Nephron progenitor cell (in vitro differentiated cells): ENCODE data around the gene PTPRR.

Source experiments
- DNase-seq: peaks from one replicate; pipeline ENCODE4 v3.0.0; 2021
- H3K27ac Mint-ChIP-seq: 2 replicates; pipeline ENCODE4 v1.8.0; 2021; ENCODE audit warnings: mild to moderate bottlenecking, moderate library complexity, mixed read lengths
- H3K27me3 Mint-ChIP-seq: 2 replicates; pipeline ENCODE4 v1.8.0; 2021; ENCODE audit warnings: mild to moderate bottlenecking, low read depth, mixed read lengths; ENCODE audit not compliant: poor library complexity
- H3K36me3 Mint-ChIP-seq: 2 replicates; pipeline ENCODE4 v1.8.0; 2021; ENCODE audit warnings: low read depth, mixed read lengths
- H3K4me1 Mint-ChIP-seq: 2 replicates; pipeline ENCODE4 v1.8.0; 2021; ENCODE audit warnings: mixed read lengths
- H3K4me3 Mint-ChIP-seq: 2 replicates; pipeline ENCODE4 v1.8.0; 2021; ENCODE audit warnings: mild to moderate bottlenecking, moderate library complexity, mixed read lengths
- H3K9me3 Mint-ChIP-seq: 2 replicates; pipeline ENCODE4 v1.8.0; 2021; ENCODE audit warnings: mild to moderate bottlenecking, moderate library complexity, mixed read lengths
- CTCF ChIP-seq: fragments of 200-600 bp; sonication (generic); IDR thresholded peaks from 2 replicates; pipeline ENCODE4 v1.5.0; 2021; ENCODE audit warnings: antibody characterized with exemption

PTPRR gene

DNA sequence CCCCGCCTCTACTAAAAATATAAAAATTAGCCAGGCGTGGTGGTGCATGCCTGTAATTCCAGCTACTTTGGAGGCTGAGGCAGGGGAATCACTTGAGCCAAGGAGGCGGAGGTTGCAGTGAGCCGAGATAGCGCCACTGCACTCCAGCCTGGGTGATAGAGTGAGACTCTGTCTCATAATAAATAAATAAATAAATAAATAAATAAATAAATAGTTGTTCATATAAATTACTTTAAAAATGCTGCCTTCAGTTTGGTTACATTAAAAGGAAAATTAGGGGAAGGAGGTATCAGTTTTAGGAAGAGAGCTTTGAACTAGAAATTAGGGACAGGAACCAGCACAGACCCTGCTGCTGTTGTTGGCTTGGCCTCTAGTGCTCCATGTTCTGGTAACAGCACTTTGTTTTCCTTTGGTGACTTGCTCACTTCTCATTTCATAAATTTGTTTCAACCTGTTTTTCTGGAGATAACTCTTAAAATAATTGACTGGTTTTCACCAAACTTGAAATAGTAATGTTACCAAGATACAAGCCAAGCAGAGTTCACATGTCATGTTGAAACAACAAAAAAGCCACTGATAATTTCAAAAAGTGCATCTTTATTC lies 260.4 kb downstream of the PTPRR start:
- no peak for DNase-seq
- Mint-ChIP-seq H3K27me3 (peaks cover 4% of the 10 kb centered on the region), H3K4me1 (no peaks in the 10 kb centered on the region), H3K36me3 (no peaks in the 10 kb centered on the region), H3K4me3 (no peak overlapping the region), H3K9me3 (no peaks in the 10 kb centered on the region), H3K27ac (no peak overlapping the region)
- no peak for TF ChIP-seq CTCF

DNA sequence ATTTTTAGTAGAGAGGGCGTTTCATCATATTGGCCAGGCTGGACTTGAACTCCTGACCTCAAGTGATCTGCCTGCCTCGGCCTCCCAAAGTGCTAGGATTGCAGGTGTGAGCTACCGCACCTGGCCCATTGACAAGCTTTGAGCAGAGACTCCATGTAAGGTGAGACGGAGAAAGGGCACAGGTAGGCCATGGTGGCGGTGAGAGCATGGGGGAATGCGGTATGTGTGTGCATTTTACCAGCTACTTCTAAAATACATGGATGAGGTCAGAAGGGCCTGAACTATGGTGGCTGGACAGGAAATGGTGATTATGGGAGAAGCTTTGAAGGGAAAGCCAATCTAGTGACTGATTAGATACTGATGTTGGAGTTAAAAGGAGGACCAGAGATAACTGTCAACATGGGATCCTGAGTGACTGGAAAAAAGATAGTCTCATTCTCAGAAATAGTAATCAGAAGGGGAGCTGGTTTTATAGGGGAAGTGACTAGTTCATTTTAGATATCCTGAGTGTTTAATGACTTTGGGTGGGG lies 261.4 kb downstream of the PTPRR start:
- no peak overlapping the region for H3K27ac Mint-ChIP-seq
- H3K4me1 Mint-ChIP-seq = no peaks in the 10 kb centered on the region
- no peak overlapping the region for H3K4me3 Mint-ChIP-seq
- no peaks in the 10 kb centered on the region for H3K36me3 Mint-ChIP-seq
- no peaks in the 10 kb centered on the region for H3K9me3 Mint-ChIP-seq
- peaks cover 4% of the 10 kb centered on the region for H3K27me3 Mint-ChIP-seq
- no peak for DNase-seq
- TF ChIP-seq CTCF = no peak

- Mint-ChIP-seq H3K4me1 (peaks cover 3% of the 10 kb centered on the region), H3K9me3 (no peaks in the 10 kb centered on the region), H3K4me3 (no peak overlapping the region), H3K36me3 (no peaks in the 10 kb centered on the region), H3K27me3 (peaks cover 6% of the 10 kb centered on the region), H3K27ac (no peak overlapping the region)
- no peak for DNase-seq
- TF ChIP-seq CTCF = no peak
Measured at GRCh38 chr12:70657616-70658286, 262.8 kb downstream of the PTPRR start.

DNA sequence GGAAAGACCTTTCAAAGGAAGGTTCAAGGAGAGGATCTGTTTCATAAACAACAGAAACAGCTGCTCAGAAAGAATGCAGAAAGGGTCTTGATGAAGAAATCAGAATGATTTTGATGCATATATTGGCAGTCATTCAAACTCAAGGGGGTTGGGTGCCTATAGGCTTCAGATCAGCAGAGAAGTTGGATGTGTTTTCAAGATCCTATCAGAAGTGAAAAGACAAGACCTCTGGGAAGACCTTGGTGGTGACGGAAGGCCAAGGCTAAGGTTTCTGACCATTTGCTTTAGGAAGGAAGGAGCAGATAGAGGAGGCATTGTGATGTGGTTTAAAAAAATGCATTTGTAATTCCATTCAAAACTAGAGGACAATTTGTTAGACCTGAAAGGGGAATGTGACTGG lies 268.1 kb downstream of the PTPRR start:
- no peak for DNase-seq
- Mint-ChIP-seq H3K36me3 (no peaks in the 10 kb centered on the region), H3K9me3 (no peaks in the 10 kb centered on the region)

DNA sequence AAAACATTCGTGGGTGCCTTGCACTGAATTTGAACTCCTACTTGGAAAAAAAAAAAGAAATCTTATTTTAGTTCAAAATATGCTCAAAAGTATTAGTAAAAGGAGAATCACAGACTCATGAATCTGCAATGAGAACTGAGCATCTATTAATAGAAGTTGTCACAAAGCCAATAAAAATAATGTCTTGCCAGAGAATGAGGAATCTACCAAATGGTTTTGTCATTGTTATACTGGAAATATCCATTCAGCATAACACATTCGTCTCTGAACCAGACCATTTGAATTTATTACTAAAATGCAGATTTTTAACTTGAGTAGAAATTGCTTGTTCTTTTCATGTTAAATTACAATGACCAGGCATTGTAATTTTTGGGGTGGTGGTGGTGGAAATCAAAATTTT lies 271.7 kb downstream of the PTPRR start:
- Mint-ChIP-seq H3K4me1 (peaks cover 7% of the 10 kb centered on the region), H3K9me3 (no peaks in the 10 kb centered on the region), H3K36me3 (no peaks in the 10 kb centered on the region), H3K27ac (no peak overlapping the region), H3K4me3 (no peak overlapping the region), H3K27me3 (peaks cover 12% of the 10 kb centered on the region)
- no peak for TF ChIP-seq CTCF
- no peak for DNase-seq

More for the DNA sequence above, 268.1 kb downstream of the PTPRR start:
- TF ChIP-seq CTCF = no peak
- Mint-ChIP-seq H3K27ac (no peak overlapping the region), H3K4me3 (no peak overlapping the region), H3K4me1 (peaks cover 7% of the 10 kb centered on the region), H3K27me3 (peaks cover 12% of the 10 kb centered on the region)

DNA sequence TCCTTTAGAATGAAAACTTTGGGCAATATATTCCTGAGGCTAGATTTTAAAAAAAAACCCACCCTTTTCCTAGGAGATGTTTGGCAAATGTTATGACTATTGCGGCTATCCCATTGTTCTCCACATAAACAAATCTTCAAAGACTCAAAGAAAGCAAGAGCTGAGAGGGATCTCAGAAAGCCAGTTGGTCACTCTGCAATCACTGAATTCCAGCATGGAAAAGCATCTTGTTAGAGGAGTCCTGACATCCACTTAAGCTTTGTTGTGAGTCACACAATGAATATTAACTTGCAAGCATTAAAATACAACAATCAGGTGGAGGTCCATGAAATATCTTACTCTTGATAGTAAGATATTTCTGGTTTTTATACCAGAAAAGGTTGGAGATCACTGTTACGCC lies 272.3 kb downstream of the PTPRR start:
- no peak for TF ChIP-seq CTCF

More for the DNA sequence above, 272.3 kb downstream of the PTPRR start:
- no peak for DNase-seq
- Mint-ChIP-seq H3K27me3 (peaks cover 13% of the 10 kb centered on the region), H3K4me3 (no peak overlapping the region), H3K36me3 (no peaks in the 10 kb centered on the region), H3K27ac (no peak overlapping the region), H3K4me1 (peaks cover 7% of the 10 kb centered on the region), H3K9me3 (no peaks in the 10 kb centered on the region)
